ENCODE measurements around the gene ROPN1B.

- TF ChIP-seq EZH2 (IDR thresholded peaks at IDR 0.05; ENCODE audit: insufficient read depth, poor library complexity, severe bottlenecking) (no peak), EZH2phosphoT487 (IDR thresholded peaks at IDR 0.05; ENCODE audit: insufficient read depth, low read depth) (no peak)
Observed at GRCh38 chr3:126025862-126026261, 56.9 kb downstream of the ROPN1B start.
